GM10266 (cell line): ENCODE data around the gene MDM2.

Source experiments
- DNase-seq: peaks from one replicate; pipeline ENCODE4 v3.0.0; 2012; ENCODE audit errors: extremely low spot score
- TF ChIP-seq, protein P1 (sequence below): IDR thresholded peaks from 2 replicates; pipeline ENCODE4 v1.5.1; 2012; ENCODE audit warnings: mild to moderate bottlenecking, low read depth; ENCODE audit not compliant: control insufficient read depth, insufficient read depth; ENCODE audit errors: missing control alignments

The MDM2 gene

DNA sequence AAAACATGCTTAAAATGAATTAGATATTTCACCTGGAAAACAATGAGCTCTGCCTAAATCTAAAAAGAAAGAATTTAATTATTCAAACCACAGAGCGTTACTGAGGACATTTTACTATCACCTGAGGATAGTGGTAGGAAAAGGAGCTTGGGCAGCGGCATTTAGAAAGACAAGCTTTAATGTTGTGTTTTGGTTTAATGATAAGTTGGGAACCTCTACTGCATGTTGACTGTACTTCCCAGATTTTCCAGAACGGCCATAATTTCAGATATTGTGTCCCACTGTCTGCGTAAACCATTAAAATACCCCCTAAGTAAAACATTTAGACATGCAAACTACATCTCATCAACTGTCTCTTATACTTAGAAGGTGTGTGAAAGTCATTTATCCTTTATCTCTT, 69.6 kb downstream of the MDM2 start:
- no peak for DNase-seq
- TF ChIP-seq, protein P1, sequence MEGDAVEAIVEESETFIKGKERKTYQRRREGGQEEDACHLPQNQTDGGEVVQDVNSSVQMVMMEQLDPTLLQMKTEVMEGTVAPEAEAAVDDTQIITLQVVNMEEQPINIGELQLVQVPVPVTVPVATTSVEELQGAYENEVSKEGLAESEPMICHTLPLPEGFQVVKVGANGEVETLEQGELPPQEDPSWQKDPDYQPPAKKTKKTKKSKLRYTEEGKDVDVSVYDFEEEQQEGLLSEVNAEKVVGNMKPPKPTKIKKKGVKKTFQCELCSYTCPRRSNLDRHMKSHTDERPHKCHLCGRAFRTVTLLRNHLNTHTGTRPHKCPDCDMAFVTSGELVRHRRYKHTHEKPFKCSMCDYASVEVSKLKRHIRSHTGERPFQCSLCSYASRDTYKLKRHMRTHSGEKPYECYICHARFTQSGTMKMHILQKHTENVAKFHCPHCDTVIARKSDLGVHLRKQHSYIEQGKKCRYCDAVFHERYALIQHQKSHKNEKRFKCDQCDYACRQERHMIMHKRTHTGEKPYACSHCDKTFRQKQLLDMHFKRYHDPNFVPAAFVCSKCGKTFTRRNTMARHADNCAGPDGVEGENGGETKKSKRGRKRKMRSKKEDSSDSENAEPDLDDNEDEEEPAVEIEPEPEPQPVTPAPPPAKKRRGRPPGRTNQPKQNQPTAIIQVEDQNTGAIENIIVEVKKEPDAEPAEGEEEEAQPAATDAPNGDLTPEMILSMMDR, result no peak

DNA sequence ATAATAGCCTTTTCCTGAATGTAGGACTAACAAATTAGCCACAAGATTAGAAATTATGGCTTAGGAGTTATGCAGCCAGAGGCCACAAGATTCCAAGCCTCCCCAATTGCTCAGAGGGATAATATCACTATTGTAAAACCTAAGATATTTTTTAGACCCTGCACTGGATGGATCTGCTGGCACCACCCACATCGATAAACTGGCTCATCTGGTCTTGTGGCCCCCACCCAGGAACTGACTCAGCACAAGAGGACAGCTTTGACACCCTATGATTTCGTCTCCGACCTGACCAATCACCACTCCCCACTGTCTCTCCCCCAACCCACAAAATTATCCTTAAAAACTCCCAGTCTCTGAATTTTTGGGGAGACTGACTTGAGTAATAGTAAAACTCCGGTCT, 70.3 kb downstream of the MDM2 start:
- DNase-seq, result no peak
- TF ChIP-seq, protein P1, result no peak

DNA sequence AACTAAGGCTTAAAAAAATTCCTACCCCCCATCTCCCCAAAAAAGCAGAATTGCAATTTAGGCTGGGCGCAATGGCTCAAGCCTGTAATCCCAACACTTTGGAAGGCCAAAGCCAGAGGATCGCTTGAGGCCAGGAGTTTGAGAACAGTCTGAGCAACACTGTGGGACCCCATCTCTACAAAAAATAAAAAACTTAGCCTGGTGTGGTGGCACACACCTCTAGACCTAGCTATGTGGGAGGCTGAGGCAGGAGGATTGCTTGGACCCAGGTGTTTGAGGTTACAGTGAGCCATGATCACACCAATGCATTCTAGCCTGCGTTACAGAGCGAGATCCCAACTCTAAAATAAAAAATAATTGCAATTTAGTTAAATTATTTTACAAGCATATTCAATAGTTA, 70.9 kb downstream of the MDM2 start:
- TF ChIP-seq, protein P1, result no peak
- DNase-seq, result no peak

DNA sequence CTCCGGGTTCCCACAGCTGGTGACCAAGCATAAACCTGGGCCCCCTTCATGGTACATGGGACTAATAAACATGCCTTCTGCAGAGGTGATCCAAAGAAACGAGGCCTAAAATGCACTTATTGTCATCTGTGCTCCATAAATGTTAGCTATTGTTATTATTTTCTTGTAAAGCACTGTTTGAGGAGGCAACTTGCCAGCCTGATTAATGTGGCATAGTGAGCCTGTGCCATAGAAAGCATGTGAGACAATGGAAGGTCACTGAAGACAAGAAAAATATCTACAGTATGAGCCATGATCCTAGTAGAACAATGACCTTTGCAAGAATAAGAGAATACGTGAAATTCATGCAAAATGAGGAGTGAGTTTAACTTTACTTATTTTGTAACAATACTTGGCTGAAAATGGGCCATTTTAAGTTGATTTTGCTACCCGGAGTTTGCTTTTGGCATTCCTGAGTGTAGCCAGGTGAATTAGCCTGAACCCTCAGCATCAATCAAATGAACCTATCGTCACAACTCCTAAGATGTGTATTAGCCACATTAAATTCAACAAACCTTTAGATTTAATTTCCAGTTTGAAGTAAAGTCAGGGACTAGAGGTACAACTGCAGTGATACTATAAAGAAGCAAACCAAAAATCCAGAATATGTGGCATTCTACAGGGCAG, 72.8 kb downstream of the MDM2 start:
- no peak for DNase-seq
- TF ChIP-seq, protein P1, result no peak

DNA sequence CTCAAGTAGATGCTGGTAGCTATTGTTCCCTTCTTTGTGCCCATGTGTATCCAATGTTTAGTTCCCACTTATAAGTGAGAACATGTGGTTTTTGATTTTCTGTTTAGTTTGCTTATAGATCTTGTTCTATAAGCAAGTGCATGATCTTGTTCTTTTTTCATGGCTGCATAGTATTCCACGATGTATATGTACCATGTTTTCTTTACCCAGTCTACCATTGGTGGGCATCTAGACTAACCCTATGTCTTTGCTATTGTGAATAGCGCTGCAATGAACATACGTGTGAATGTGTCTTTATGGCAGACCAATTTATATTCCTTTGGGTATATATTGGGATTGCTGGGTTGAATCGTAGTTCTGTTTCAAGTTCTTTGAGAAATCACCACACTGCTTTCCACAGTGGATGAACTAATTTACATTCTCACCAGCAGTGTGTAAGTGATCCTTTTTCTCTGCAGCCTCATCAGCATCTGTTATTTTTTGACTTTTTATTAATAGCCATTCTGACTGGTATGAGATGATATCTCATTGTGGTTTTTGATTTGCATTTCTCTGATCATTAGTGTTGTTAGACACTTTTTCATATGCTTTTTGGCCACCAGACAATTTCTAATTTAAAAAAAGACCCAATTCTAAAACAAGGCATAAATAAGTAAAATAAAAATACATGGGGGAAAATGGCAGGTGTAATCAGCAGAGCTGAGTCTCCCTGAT, 74.4 kb downstream of the MDM2 start:
- no peak for DNase-seq
- TF ChIP-seq, protein P1, result no peak

DNA sequence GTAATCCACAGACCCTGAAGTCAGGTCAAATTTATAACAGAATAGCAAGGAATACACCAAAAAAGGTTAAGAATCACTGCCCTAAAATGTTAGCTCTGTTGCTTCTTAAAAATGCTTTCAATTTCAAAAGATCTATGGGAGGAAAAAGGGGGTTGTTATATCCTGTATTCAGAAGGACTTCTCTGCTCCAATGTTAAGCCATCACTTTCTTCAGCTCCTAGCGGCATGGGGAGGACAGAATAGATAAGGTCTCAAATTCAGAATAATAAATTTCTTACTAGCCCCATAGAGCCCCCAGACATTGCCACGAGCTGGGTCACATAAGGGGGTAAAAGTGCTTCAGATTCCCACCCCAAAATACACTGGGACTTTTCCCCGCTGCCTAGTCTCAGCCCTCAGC, 75.2 kb downstream of the MDM2 start:
- DNase-seq, result no peak
- TF ChIP-seq, protein P1, result no peak

DNA sequence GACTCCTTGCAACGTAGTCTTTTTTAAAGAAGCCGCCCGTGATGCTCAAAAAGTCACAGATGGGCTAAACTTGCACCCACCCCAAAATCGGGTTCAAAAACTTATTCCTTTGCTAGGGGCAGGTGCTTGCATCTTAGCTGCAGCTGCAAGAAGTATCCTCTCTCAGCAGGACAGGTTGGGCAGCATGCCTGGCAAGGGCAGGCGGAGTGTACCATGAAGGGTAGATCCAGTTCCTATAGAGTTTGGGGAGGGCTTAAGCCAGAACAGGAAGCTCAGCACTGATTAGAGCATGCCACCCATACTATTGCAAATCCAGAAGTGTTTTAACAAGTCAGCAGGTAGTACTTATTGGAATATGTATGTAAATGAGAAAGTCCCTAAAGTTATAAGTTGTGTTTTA, 76.3 kb downstream of the MDM2 start:
- DNase-seq, result no peak
- TF ChIP-seq, protein P1, result no peak
